NCI-H748 treated with DMSO at 0.1 percent for 48 hours (cell line): Measurements from ENCODE around the gene HECTD4.
"Not testable (repeated sequence)": the region's sequence is repeated elsewhere in the genome, so short reads cannot be mapped to it uniquely, and the experiment has no call there.

Experiments
- DNase-seq: peaks from one replicate; lab custom pipeline; 2025; lab: John Stamatoyannopoulos, UW

Gene HECTD4

GRCh38 chr12:112116232-112117060 is 265.8 kb downstream of the HECTD4 start:
- no peak for DNase-seq

DNA sequence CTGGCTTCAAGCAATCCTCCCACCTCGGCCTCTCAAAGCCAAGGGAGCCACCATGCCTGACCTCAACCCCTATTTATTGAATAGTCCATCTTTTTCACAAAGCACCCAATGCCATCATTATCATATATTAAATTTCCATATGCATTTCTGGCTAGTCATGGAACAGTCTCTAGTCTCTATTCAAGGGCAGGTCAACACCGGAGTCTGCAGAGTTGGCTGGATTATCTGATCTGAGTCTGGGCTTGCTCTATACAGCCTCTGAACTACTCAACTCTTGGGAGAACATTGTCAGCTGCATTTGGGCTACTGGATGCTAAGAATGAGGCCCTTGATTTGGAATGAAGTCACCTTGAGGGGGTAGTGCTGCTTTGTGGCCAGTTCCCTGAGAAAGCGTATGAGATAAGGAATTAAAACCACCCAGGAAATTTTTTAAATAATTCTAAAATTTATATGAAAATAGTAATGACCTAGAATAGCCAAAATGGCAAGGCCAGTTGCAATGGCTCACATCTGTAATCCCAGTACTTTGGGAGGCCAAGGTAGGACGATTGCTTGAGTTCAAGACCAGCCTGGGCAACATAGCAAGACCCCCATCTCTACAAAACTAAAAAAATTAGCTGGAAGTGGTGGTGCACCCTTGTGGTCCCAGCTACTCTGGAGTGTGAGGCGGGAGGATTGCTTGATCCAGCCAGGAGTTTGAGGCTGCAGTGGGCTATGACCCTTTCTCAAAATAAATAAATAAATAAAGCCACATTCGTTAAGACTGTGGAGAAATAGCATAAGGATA is 266.8 kb downstream of the HECTD4 start:
- DNase-seq = no peak

GRCh38 chr12:112112409-112113133 is 269.7 kb downstream of the HECTD4 start:
- no peak for DNase-seq

GRCh38 chr12:112111931-112112330 is 270.3 kb downstream of the HECTD4 start:
- no peak for DNase-seq

DNA sequence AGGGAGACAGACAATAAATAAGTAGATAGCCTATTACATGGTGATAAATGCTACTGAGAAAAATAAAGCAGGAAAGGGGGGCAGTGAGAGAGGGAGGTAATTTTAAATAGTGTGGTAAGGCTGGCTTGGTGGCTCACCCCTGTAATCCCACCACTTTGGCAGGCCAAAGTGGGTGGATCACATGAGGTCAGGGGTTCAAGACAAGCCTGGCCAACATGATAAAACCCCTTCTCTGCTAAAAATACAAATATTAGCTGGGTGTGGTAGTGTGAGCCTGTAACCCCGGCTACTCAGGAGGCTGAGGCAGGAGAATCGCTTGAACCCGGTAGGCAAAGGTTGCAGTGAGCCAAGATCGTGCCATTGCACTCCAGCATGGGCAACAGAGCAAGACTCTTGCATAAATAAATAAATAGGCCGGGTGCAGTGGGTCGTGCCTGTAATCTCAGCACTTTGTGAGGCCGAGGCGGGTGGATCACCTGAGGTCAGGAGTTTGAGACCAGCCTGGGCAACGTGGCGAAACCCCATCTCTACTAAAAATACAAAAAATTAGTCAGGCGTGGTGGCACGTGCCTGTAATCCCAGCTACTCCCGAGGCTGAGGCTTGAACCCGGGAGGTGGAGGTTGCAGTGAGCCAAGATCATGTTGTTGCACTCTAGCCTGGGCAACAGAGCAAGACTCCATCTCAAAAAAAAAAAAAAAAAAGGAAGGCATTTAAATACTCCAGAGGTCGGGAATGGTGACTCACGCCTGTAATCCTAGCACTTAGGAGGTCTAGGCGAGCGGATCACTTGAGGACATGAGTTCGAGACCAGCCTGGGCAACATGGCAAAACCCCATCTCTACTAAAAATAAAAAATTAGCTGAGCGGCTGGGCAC is 271.2 kb downstream of the HECTD4 start:
- not testable (repeated sequence) for DNase-seq
